ENCODE measurements around the gene WDTC1. TPM values are rescaled to one million over a fixed set of nuclear protein-coding genes. Genes with fewer than 3 reads are reported as not detected.

Gene WDTC1
- total RNA-seq, 1 donor from 2014 or later = 36.0 TPM

DNA sequence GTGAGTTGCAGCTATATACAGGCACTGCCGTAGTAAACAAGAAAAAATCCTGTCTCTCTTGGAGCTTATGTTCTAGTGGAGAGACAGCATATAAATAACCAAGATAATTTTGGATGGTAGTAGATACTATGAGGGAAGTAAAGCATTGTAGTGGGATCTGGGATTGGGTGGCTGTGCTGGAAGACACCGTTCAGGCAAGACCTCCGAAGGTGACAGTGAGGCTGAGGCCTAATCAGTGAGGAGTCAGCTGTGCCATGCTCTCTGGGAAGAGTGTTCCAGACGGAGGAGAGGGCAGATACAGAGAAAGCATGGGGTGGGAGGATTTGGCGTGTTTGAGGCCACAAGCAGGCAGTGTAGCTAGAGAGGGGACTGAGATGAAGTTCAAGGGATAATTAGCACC lies 93.5 kb downstream of the WDTC1 start:
- Mint-ChIP-seq H3K9me3 (ENCODE audit: unreplicated experiment) (no peaks in the 10 kb centered on the region), H3K4me1 (ENCODE audit: unreplicated experiment) (peaks cover 9% of the 10 kb centered on the region), H3K27me3 (ENCODE audit: unreplicated experiment) (peaks cover 3% of the 10 kb centered on the region), H3K36me3 (ENCODE audit: low read depth, unreplicated experiment) (peaks cover 17% of the 10 kb centered on the region), H3K4me3 (ENCODE audit: unreplicated experiment) (peak overlapping the region; percentile 75), H3K27ac (ENCODE audit: unreplicated experiment) (peak overlapping the region; percentile 67)
- no peak for DNase-seq (ENCODE audit: low spot score)
- TF ChIP-seq, protein P1, sequence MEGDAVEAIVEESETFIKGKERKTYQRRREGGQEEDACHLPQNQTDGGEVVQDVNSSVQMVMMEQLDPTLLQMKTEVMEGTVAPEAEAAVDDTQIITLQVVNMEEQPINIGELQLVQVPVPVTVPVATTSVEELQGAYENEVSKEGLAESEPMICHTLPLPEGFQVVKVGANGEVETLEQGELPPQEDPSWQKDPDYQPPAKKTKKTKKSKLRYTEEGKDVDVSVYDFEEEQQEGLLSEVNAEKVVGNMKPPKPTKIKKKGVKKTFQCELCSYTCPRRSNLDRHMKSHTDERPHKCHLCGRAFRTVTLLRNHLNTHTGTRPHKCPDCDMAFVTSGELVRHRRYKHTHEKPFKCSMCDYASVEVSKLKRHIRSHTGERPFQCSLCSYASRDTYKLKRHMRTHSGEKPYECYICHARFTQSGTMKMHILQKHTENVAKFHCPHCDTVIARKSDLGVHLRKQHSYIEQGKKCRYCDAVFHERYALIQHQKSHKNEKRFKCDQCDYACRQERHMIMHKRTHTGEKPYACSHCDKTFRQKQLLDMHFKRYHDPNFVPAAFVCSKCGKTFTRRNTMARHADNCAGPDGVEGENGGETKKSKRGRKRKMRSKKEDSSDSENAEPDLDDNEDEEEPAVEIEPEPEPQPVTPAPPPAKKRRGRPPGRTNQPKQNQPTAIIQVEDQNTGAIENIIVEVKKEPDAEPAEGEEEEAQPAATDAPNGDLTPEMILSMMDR (IDR thresholded peaks at IDR 0.05; ENCODE audit: unreplicated experiment) = no peak

DNA sequence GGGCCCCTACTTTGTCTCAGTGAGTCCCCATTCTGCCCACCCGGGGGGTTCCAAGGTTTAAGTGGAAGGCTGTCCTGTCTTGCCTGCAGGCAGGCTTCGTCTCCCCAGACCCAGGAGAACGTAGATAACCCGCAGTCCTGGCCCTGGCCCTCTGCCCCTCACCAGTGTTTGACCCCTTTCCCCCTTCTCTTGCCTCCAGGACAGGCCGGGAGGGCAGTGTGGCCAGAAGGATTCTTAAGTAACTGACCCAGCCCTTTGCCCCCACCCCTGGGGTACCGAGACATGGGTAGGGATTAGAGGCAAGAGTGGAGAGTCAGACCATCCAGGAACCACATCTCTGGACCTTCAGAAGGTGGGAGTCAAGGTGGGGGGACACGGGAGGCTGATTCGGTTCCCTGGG lies 96.4 kb downstream of the WDTC1 start:
- peaks cover 3% of the 10 kb centered on the region for H3K27me3 Mint-ChIP-seq (ENCODE audit: unreplicated experiment)
- no peak for DNase-seq (ENCODE audit: low spot score)
- H3K4me3 Mint-ChIP-seq (ENCODE audit: unreplicated experiment) = no peak overlapping the region
- H3K4me1 Mint-ChIP-seq (ENCODE audit: unreplicated experiment) = peaks cover 8% of the 10 kb centered on the region
- no peak overlapping the region for H3K27ac Mint-ChIP-seq (ENCODE audit: unreplicated experiment)
- peaks cover 23% of the 10 kb centered on the region for H3K36me3 Mint-ChIP-seq (ENCODE audit: low read depth, unreplicated experiment)
- no peaks in the 10 kb centered on the region for H3K9me3 Mint-ChIP-seq (ENCODE audit: unreplicated experiment)
- TF ChIP-seq, protein P1 (IDR thresholded peaks at IDR 0.05; ENCODE audit: unreplicated experiment) = no peak

- H3K27me3 Mint-ChIP-seq (ENCODE audit: unreplicated experiment) = peaks cover 3% of the 10 kb centered on the region
- H3K9me3 Mint-ChIP-seq (ENCODE audit: unreplicated experiment) = no peaks in the 10 kb centered on the region
- H3K4me3 Mint-ChIP-seq (ENCODE audit: unreplicated experiment) = no peak overlapping the region
- peaks cover 26% of the 10 kb centered on the region for H3K36me3 Mint-ChIP-seq (ENCODE audit: low read depth, unreplicated experiment)
- H3K4me1 Mint-ChIP-seq (ENCODE audit: unreplicated experiment) = peaks cover 8% of the 10 kb centered on the region
- TF ChIP-seq, protein P1 (IDR thresholded peaks at IDR 0.05; ENCODE audit: unreplicated experiment) = no peak
- H3K27ac Mint-ChIP-seq (ENCODE audit: unreplicated experiment) = no peak overlapping the region
- no peak for DNase-seq (ENCODE audit: low spot score)
Observed at GRCh38 chr1:27331426-27331825, 97.0 kb downstream of the WDTC1 start.

DNA sequence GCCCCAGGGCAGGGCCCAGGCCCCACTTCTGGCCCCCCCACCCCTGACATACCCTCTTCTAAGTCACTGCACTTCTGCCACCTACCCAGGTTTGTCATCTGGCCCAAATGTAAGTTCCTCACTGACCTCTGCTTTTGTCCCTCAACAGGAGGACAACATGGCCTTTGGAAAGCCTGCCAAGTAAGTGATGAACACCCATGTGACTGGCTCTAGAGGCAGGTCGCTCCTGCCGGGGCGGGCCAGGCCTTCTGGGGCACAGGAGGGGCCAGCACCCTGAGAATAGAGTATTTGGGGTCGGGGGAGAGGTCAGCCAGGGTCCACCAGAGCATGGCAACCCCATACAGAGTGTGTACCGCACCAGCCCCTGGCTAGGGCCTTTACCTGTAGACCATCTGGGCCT lies 97.5 kb downstream of the WDTC1 start:
- TF ChIP-seq, protein P1 (IDR thresholded peaks at IDR 0.05; ENCODE audit: unreplicated experiment) = no peak
- DNase-seq (ENCODE audit: low spot score) = no peak
- Mint-ChIP-seq H3K9me3 (ENCODE audit: unreplicated experiment) (no peaks in the 10 kb centered on the region), H3K4me1 (ENCODE audit: unreplicated experiment) (peaks cover 8% of the 10 kb centered on the region), H3K36me3 (ENCODE audit: low read depth, unreplicated experiment) (peaks cover 31% of the 10 kb centered on the region), H3K27ac (ENCODE audit: unreplicated experiment) (no peak overlapping the region), H3K4me3 (ENCODE audit: unreplicated experiment) (no peak overlapping the region), H3K27me3 (ENCODE audit: unreplicated experiment) (peaks cover 3% of the 10 kb centered on the region)

DNA sequence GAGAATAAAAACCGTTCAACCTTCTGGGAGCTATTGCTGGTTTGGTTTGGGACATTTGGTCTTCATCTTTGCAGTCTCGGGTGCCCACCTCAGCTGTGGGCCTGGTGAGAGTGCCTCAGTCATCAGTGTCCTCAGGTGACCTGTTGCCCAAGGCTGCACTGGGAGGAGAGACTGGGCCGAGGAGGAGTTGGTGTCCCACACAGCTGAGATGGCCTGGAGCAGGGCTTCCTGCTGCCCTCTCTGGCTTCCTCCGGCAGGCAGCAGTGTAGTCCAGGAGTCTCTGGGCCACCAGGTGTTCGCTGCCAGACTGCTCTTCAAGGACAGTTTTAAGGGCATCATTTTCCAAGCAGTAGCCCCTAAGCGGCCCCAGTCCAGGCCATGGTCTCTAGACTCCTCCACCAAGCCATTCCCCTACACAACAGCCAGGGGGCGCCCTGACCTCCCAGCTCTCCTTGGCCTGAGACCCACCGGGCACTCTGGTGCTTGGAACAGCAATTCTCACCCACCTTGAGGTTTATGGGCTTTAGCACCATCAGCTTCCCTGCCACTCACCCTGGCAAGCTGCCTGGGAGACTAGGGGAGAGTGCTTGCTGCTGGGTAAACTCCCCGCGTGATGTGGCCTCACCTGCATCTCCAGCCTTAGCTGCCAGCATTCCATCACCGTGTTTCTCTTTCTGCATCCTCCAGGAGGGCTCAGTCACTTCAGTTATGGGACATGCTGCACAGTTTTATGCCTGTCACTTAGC lies 98.3 kb downstream of the WDTC1 start:
- peak; percentile 77 for DNase-seq (ENCODE audit: low spot score)
- TF ChIP-seq, protein P1 (IDR thresholded peaks at IDR 0.05; ENCODE audit: unreplicated experiment) = peak; percentile 81
- Mint-ChIP-seq H3K27ac (ENCODE audit: unreplicated experiment) (no peak overlapping the region), H3K4me1 (ENCODE audit: unreplicated experiment) (peaks cover 8% of the 10 kb centered on the region), H3K9me3 (ENCODE audit: unreplicated experiment) (no peaks in the 10 kb centered on the region), H3K36me3 (ENCODE audit: low read depth, unreplicated experiment) (peaks cover 30% of the 10 kb centered on the region), H3K27me3 (ENCODE audit: unreplicated experiment) (peaks cover 3% of the 10 kb centered on the region), H3K4me3 (ENCODE audit: unreplicated experiment) (peak overlapping the region; percentile 77)
